HG03520 (cell line): ENCODE results near the gene MCF2L2.
"Not testable (repeated sequence)": the region's sequence is repeated elsewhere in the genome, so short reads cannot be mapped to it uniquely, and the experiment has no call there.

Experiments used
- ATAC-seq: cut with Tn5 transposase; IDR thresholded peaks from one replicate; pipeline ENCODE4 v1.9.1; 2021; ENCODE audit warnings: mild to moderate bottlenecking, moderate library complexity; ENCODE audit not compliant: unreplicated experiment

Gene MCF2L2

DNA sequence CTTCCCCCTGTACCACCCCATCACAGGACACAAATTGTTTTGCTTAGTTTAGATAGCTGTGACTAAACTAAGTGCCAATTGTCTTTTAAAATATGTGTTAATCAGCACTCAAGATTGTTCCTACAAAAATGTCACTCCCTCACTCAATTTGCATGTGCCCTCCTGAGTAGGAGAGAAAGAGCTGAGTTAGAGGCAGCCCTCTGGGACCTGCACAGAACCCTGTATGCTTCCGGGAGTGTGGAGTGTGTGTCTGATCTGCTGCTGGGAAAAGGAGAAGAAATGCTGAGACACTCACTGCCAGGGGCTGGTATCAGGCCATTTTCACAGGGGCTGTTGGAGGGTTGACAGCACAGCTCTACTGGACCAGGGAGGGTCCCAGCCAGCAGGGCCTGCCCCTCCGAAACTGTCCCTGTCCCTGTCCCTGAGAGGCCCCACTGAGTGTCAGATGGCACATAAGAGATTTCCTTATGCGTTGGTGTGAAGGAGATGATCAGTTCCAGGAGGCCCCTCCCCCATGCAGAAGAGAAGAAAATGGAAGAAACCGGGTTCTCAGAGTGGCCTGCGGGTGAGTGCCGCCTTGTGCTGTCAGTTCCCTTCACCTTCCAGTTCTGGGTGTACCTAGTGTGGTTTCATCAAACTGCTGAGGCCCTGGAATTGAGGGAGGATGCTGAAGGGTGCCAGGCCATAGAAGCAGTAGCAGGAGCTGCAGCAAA lies 179.3 kb downstream of the MCF2L2 start:
- ATAC-seq: no peak

DNA sequence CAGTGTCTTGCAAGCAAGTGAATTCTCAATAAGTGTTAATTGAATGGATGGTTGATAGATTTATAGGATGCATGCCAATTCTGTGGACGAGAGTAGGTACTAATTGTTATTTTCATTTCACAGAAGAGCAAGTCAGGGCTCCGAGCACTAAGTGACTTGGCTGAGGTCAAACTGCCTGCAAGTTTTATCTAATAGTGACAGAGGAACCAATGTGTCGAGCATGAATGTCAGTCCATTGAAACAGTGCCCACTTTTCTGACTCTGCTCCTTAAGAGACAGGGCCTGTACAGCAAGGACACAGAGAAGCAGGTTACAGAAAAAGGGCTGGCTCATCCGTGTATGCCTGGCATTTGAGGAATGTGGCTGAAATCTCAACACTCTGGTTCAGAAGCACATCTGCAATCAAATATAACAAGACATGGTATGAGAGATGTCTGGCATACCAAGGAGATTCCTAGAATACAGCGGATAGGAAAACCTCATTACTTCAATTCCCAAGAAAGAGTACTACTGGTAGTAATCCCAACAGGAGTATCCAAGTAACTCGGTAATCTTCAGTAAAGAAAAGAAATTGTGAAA lies 181.3 kb downstream of the MCF2L2 start:
- ATAC-seq: no peak

DNA sequence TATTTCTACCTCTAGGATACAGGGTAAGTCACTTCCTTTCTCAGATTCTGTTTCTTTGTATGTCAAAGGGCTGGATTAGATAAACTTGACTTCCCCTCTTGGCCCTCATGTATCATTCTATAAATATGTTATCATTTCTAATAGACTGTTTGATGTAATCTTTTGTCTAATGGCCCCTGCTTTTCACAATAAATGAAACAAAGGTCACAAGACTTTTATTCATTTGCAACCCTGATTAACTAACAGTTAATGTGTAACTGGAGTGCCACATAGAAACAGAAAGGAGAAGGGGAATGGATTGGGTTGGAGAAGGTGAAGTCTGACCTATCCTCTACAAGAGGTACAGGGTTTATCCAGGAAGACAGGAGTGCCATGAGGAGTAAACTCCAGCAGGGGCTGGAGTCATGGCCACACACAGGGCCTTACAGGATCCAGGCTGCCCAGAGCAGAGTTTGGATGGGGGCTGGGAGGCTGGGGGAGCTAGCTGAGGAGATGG lies 183.4 kb downstream of the MCF2L2 start:
- ATAC-seq: no peak

DNA sequence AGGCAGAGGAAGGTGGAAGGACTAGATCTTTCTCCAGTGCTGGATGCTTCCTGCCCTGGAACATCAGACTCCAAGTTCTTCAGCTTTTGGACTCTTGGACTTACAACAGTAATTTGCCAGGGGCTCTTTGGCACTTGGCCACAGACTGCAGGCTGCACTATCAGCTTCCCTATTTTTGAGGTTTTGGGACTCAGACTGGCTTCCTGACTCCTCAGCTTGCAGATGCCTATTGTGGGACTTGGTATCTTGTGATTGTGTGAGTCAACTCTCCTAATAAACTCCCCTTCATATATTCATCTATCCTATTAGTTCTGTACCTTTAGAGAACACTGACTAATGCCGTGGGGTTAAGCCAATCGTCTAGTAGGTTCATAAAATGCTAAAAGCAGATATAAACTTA lies 184.2 kb downstream of the MCF2L2 start:
- ATAC-seq: no peak

DNA sequence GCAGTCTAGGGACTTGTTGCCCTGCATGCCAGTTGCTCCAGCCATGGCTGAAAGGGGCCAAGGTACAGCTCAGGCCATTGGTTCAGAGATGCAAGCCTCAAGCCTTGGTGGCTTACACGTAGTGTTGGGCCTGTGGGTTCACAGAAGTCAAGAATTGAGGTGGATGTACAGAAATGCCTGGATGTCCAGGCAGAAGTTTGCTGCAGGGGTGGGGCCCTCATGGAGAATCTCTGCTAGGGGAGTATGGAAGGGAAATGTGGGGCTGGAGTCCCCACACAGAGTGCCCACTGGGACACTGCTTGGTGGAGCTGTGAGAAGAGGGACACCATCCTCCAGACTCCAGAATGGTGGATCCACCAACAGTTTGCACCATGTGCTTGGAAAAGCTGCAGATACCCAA lies 186.0 kb downstream of the MCF2L2 start:
- no peak for ATAC-seq

DNA sequence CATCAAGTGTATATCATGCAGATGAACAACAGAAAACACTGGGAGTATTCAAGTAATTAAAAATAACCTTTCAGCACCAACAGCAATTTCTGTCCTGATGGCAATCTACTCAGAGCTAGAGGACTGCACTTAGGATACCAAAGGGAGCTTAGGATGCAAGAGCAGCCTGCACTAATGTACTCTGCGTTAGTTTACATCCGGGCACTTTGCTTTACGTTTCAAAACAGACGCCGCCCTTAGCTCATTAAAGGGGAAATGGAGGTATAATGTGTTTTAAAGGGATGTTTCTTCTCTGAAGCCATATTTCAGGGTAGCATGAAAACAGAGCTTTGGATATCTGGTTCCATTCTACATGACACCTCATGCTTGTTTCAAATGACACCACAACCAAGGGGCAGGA lies 189.4 kb downstream of the MCF2L2 start:
- no peak for ATAC-seq

DNA sequence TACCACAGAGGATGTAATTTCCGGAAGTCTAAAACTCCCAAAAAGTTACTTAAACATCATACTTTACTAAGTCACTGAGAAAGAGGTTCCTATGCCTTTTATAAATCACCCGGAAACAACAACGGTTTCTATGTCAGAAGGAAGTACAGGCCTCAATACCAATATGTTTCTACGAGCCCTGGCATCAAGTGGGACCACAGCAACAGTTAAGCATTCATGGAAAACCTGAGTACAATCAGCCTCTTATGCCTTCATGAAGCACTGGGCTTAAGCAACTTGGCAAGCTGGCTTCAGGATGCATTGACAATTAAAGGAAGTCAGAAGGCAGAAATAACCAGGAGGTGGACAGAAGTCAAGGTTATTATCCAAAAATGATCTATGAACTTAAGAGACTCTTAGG lies 194.5 kb downstream of the MCF2L2 start:
- ATAC-seq: no peak

DNA sequence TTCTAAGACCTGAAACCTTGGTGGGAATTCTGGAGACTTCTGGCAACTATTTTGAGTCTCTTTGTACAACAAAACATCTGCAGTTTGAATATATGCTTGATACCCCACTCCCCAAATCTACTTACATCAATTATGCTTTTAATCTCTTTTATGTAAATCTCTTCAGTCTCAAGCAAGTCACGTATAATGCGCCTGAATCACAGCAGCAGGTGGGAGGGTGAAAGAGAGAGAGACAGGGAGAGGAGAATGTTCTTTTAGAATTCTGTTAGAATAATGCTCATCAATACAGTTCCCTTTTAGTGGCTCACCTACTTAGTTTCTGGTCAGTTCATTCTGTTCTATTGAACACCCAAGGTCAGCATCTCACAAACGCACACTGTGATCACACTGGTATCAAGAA lies 197.6 kb downstream of the MCF2L2 start:
- no peak for ATAC-seq

DNA sequence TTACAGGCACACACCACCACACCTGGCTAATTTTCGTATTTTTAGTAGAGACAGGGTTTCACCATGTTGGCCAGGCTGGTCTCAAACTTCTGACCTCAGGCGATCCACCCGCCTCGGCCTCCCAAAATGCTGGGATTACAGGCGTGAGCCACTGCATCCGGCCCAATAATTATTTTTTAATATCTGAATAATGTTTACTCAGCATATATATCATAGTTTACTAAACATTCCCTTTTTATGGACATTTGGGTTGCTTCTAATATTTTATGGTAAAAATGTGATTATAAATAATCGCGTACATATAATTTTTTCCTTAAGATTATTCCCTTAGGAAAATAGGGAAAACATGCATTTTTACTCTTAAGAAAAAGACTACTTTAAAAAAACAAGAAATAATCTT lies 198.2 kb downstream of the MCF2L2 start:
- not testable (repeated sequence) for ATAC-seq

DNA sequence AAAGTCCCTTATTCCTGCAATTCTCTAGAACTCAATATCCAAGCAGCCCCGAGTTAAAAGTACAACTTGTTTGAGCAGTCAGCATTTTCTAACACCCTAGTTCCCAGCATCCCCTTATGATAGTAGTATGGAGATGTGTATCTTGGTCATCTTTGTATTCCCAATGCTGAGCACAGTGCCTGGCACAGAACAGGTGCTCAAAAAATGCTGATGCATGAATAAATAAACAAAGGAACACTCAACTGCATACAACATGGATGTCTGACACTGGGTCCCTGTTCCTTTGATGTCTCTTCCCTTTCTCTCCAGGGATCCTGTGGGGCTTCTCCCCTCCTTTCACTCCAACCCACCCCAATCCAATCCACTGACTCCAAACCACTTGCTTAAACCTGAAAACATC lies 199.2 kb downstream of the MCF2L2 start:
- no peak for ATAC-seq

DNA sequence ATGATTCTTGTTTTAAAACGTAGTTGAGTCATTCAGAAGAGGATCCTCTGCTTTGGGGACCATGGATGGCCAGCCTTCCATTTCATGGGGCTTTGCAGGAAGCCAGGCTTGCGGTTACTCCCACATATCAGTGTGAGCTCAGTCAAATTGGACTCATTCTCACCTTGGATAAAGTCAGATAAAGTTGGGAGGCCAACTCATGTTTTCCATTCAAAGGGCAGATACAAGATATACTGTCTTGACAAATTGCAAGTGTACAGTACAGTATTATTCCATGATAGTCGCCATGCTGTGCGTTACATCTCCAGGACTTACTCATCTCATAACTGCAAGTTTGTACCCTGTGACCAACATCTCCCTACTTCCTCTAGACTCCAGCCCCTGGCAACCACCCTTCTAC lies 200.8 kb downstream of the MCF2L2 start:
- no peak for ATAC-seq

DNA sequence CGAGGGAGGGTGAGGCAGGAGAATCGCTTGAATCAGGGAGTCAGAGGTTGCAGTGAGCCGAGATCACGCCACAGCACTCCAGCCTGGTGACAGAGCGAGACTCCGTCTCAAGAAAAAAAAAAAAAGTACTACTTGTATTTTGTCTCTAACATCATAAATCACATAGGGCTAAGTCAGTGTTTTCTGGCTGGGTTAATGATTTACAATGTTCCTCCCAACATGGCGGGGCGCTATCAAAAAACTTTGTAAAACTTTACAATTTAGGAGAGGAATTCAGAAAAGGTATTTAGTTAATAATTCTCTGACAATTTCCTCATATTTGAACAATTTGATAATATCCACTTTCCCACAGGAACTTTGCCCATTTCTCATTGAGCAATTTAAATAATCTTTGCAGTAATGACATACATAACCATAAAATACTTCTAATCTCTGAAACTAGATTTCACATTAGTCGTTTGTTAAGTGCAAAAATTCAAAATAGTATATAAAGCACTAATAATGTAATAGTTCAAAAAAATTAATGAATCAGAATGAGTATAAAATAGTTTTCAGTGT lies 202.0 kb downstream of the MCF2L2 start:
- no peak for ATAC-seq

DNA sequence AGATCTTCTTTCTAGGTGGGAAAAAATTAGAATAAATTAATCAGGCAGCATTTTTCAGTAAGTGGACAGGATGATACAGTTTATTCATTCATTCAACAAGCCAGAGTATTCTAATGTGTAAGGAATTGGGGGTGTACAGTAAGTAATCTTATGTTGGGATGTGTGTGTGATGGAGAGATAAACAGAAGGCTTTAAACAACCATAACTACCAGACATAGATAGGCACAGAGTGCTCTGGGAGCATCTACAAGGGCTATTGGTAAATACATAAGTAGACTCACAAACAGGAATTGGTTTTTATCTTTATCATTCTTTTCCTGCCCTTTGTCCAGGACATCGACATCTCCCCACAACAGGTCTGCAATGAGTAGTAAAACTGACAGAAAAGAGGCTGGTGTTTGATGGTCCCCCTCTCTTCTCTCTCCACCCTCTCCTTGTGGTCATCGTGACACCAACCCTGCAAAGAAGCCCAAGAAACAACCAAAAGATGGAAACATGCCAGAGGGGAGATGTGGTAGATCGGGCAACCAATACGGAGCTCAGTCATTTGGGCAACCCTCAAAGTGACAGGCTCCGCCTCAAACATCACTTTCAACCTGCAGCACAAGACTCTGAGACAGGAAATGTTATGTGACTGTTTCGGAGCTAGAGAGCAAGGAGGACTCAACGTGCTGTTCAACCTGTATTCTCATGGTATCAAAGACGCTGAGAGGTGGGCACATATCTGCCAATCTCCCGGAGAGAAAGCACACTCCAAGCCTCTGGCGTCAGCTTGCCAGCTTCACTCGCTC lies 204.0 kb downstream of the MCF2L2 start:
- ATAC-seq: no peak

DNA sequence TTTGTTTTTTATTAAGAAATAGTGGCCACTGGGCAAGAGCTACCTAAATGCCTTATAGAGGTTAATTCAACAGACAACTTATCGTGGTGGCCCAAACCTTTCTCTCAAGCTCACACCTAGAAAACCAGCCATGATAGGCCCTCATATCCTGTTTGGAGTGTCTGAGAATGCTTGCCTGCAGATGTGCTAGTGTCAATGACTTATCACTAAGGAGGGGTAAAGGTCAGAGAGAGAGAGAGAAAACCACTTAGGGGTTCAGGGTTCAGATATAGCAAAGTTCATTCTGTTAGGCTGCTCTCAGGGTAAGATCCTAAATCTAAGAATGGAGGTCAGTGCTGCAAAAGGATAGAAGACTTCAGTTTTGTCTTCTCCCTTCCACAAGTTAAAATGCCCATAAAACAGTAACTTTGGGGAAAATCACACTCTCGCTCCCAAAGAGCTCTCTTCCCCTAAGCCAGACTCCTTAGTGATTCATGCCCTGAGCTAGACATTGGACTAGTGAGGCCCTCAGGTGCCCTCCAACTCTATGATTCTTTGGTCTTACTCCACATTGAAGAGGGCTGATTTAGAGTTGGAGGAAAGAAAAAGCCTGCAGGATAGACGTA lies 205.7 kb downstream of the MCF2L2 start:
- no peak for ATAC-seq

DNA sequence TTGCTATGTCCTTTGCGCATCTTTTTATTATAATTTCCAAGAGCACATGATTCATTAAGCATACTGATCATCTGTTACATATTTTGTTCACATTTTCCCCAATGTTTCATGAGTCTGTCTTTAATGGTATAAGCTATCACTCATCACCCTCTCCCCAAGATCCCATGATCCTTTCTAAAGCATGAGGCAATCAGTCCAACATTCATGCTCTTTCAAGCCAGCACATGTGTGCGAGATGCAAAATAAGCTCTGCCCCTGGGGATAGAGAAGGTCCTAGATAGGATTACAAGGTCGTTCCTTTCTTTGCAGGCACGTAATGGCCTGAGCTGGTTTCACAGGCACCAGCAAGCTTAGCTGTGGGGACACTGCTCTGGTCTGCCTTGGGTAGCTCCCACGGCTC lies 207.6 kb downstream of the MCF2L2 start:
- ATAC-seq: no peak

DNA sequence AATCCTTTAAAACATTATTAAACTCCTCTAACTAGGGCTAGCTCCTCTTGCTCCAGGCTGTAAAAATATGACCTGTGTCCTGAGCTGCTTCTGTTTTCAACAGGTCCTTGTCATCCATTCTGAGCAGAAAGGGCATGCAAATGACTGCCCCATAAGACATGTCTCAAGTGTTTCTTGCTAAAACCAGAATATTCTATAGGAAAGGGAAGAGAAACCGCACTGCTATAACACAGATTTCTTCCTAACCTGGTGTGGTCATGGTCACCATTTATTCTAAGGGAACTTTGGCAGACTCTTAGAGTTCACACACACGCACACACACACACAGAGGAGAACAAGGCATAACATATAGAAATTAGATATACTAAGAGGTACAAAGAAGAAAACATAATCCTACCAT lies 209.6 kb downstream of the MCF2L2 start:
- no peak for ATAC-seq

DNA sequence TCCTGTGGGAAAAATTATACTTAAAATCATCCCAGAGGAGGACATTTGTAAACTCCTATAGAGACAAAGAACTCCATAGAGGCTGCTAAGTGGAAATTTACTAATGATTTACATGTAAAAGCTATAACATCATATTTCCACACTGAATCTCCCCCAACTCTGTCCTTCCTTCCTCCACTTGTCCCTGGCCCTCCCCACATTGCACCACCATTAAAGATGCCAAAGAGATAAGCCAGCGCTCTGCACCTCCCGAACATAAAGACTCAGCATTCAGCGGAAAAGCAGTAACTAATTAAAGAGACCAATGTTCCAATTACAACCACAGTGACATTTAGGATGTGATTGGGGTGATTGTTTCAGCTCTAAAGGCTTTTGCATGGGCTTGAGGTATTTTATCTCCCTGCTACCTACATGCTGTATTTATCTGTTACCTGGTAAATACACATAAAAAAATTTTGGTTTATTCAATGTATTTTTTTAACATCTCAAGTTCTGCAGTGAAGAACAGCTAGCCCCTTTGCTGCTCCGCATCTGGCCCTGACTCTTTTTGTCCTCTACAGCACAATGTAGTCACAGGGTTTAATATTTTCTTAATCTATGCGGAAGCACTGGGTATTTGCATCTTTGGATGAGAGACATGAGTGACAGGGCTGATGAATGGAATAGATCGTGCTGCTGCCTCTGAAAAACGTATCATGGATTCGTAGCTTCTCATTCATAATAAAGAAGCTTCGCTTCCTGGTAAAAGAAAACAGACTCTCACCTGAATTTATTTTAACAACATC lies 210.7 kb downstream of the MCF2L2 start:
- ATAC-seq: no peak

DNA sequence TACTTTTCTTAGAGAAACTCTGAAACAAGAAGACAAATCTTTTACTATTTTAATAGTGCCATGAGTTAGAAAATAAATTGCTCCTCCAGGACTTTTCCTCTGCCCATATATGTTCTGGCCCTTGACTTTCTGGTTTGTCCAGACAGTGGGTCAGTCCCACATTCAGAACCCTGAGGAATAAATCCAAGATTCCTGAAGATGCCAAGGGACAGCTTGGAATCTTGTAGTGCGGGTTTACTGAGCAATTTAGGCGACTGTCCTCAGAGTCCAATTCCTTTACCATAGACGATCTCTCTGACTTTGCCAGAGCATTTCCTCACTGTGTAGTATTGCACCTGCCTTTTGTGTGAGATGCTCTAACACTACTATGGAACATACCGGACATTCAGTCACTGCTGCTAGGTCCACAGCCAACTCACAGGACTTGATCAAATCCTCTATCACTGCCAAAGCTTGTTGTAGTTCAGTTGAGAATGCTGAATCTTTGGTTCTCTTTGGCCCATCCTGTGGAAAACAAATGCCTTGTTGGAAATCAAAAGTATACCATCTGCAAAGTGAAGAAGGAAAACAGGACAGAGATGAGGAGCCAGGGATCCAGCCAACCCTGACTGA lies 212.7 kb downstream of the MCF2L2 start:
- ATAC-seq: no peak

DNA sequence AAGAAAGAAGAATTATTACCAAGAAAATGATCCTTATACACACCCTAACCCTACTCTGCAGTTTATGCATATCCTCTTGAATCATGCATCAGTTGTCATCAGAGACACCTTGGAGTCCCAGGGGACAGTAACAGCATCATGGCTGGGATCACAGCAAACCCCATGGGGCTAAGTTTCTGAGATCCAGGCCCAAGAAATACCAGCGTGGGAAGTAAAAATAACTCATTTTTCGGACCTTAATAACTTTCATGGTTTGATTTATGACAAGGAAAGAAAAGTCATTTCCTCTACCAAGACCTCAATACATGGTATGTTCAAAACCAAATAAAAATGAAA lies 214.2 kb downstream of the MCF2L2 start:
- ATAC-seq: no peak
